22Rv1 (cell line): ENCODE measurements around the gene NECTIN1.
A peak's percentile ranks its signal among the peaks of the same experiment; 100 is the strongest.

Experiments used
- H3K27ac ChIP-seq: fragments of 450-650 bp; 2 replicates; pipeline ENCODE4 v1.5.1; 2017
- CTCF ChIP-seq: fragments of 450-650 bp; IDR thresholded peaks from 2 replicates; pipeline ENCODE4 v1.5.1; 2017; ENCODE audit warnings: mild to moderate bottlenecking
- ZFX ChIP-seq: fragments of 450-650 bp; IDR thresholded peaks from 2 replicates; pipeline ENCODE4 v1.6.1; 2017; ENCODE audit warnings: antibody characterized with exemption, borderline replicate concordance

Gene NECTIN1

GRCh38 chr11:119726150-119726553, 2.8 kb downstream of the NECTIN1 start:
- no peak overlapping the region for H3K27ac ChIP-seq
- no peak for TF ChIP-seq ZFX
- no peak for TF ChIP-seq CTCF

- TF ChIP-seq CTCF (no peak), ZFX (no peak)
- H3K27ac ChIP-seq, result no peak overlapping the region
Observed at GRCh38 chr11:119724956-119725355, 4.0 kb downstream of the NECTIN1 start.

- no peak overlapping the region for H3K27ac ChIP-seq
Observed at GRCh38 chr11:119723952-119724325, 5.1 kb downstream of the NECTIN1 start.

GRCh38 chr11:119723243-119723951, 5.6 kb downstream of the NECTIN1 start:
- H3K27ac ChIP-seq, result no peak overlapping the region
- TF ChIP-seq CTCF (no peak), ZFX (no peak)

More at GRCh38 chr11:119723952-119724325, 5.1 kb downstream of the NECTIN1 start:
- TF ChIP-seq CTCF (no peak), ZFX (no peak)

GRCh38 chr11:119722281-119722794, 6.7 kb downstream of the NECTIN1 start:
- no peak overlapping the region for H3K27ac ChIP-seq
- TF ChIP-seq ZFX (no peak), CTCF (no peak)

GRCh38 chr11:119721129-119722120, 7.6 kb downstream of the NECTIN1 start:
- no peak overlapping the region for H3K27ac ChIP-seq
- TF ChIP-seq ZFX, result no peak
- peak; percentile 64 for TF ChIP-seq CTCF
